Stimulated activated CD4-positive, alpha-beta T cell treated with anti-CD3 and anti-CD28 coated beads, Interleukin-4, amount 100 ng/mL, for 4 hours (primary cell): ENCODE results near the gene BORA.
A peak's percentile ranks its signal among the peaks of the same experiment; 100 is the strongest.
"Not testable (repeated sequence)": the region's sequence is repeated elsewhere in the genome, so short reads cannot be mapped to it uniquely, and the experiment has no call there.

Experiments used
- DNase-seq, 2 experiments: peaks; one replicate each; pipeline ENCODE4 v3.0.0-alpha.2; 2020

Gene BORA

GRCh38 chr13:72774019-72774418, 46.3 kb downstream of the BORA start:
- no peak for DNase-seq

- peak; percentile 92 to 95 for DNase-seq
These were observed 54.0 kb downstream of the BORA start, which contains the start of the genes DIS3 and PIBF1 for GRCh38 chr13:72781451-72782439. DIS3 (minus strand) TSS chr13:72781900; CDS start chr13:72781832, 68 bp downstream. PIBF1 (plus strand) TSS chr13:72782133; CDS start chr13:72783470, 1,337 bp downstream.

GRCh38 chr13:72782717-72783116, 55.0 kb downstream of the BORA start:
- DNase-seq: no peak

- DNase-seq: not testable (repeated sequence)
These were observed 57.0 kb downstream of the BORA start for GRCh38 chr13:72784679-72785078.

- DNase-seq: no peak
These were observed 61.1 kb downstream of the BORA start for GRCh38 chr13:72788831-72789230.

- no peak for DNase-seq
These were observed 64.9 kb downstream of the BORA start for GRCh38 chr13:72792640-72793039.

- DNase-seq: no peak
These were observed 71.1 kb downstream of the BORA start for GRCh38 chr13:72798817-72799216.

- DNase-seq: no peak
These were observed 76.6 kb downstream of the BORA start for GRCh38 chr13:72804301-72804700.
